GM12872 (cell line): ENCODE data around the gene SMIM17.

Experiments used
- TF ChIP-seq, protein P1 (sequence below): IDR thresholded peaks from 3 replicates; pipeline ENCODE4 v1.5.1; 2011; ENCODE audit warnings: low read depth, mild to moderate bottlenecking, low read length, moderate library complexity; ENCODE audit not compliant: insufficient read depth

Gene SMIM17

DNA sequence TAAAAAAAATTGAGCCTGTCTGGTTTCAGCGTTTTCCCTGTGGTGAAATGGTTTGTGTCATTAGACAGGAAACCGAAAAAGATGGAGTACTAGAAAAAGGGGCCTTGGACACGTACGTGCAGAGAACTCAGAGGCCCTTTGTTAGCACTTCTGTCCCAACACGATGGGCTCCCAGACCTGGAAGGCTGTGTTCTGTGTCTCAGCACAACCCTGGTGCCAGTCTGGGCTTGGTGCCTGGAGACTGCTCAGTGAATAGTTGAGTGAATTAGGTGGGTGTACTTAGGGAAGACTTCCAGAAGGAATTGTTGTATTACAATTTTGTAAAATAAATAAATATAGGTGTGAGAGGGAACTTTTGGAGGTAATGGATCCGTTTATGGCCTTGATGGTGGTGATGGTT is 39.1 kb upstream of the SMIM17 start:
- TF ChIP-seq, protein P1, sequence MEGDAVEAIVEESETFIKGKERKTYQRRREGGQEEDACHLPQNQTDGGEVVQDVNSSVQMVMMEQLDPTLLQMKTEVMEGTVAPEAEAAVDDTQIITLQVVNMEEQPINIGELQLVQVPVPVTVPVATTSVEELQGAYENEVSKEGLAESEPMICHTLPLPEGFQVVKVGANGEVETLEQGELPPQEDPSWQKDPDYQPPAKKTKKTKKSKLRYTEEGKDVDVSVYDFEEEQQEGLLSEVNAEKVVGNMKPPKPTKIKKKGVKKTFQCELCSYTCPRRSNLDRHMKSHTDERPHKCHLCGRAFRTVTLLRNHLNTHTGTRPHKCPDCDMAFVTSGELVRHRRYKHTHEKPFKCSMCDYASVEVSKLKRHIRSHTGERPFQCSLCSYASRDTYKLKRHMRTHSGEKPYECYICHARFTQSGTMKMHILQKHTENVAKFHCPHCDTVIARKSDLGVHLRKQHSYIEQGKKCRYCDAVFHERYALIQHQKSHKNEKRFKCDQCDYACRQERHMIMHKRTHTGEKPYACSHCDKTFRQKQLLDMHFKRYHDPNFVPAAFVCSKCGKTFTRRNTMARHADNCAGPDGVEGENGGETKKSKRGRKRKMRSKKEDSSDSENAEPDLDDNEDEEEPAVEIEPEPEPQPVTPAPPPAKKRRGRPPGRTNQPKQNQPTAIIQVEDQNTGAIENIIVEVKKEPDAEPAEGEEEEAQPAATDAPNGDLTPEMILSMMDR = no peak

DNA sequence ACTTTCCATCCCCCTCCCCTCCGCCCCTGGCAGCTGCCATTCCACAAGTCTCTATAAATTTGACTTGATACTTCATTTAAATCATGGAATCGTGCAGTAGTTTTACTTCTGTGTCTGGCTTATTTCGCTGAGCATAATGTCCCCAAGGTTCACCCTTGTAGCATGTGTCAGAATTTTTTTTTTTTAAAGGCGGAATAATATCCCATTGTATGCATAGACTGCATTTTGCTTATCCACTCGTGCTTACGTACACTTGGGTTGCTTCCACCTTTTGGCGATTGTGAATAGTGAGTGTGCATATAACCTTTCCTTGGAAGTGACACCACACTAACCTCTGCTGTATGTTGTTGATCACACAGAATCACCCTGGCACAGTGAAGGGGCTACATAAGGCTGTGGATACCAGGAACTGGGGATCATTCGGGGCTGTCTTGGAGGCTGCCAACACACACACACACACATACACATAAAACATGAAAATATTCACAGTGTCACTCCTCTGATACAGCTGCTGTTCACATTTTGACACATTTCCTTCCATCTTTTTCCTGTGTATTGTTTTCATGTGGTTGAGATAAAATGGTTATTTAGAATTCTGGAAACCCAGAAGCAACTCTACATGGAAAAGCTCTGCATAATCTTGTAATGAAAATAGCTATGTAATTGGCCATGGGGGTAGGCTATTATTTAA is 34.5 kb upstream of the SMIM17 start:
- TF ChIP-seq, protein P1 = no peak

DNA sequence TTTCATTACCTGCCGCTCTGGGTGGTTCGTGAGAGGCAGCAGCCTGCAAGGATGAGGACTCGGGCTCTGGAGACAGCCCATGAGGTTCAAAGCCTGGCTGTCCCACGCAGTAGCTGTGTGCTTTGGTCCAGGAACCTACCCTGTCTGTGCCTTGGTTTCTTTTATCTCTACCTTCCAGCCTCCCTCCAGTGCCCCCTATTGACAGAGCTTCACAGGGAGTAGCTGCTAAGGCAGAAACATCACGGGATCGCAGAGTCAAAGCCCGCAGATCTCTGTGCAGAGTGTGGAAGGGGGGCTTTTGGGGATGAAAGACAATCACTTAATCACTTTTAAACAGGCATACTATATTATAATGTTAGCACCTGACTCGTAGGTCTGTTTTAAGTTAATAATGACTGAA is 31.7 kb upstream of the SMIM17 start:
- TF ChIP-seq, protein P1 = no peak

DNA sequence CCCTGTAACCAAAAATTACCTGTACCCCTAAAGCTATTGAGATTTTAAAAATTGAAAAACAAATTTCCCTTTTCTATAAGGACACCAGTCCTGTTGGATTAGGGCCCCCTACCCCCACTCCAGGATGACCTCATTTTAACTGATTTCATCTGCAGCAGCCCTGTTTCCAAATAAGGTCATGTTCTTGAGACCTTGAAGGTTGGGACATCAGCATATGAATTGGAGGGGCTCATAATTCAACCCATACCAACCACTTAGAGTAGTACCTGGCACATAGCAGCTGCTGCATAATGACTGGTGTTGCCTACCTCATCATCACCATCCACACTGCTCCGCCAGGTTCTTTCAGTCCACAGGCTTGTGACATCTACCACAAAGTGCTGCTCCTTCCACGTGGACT is 30.2 kb upstream of the SMIM17 start:
- TF ChIP-seq, protein P1 = no peak

DNA sequence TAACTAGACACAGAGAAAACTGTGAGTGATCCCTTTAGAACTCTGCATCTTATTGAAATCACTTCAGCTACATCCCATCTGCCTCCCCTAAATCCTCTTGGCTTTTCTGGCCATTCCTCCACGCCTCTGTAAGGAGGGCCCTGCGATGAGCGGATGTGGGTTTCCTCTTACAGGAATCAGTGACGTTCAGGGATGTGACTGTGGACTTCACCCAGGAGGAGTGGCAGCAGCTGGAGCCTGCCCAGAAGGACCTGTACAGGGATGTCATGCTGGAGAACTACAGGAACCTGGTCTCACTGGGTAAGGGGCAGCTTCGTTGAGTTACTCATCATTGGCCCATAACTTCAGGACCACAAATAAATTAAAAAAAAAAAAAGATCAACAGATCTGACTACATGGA is 29.3 kb upstream of the SMIM17 start:
- TF ChIP-seq, protein P1 = no peak

DNA sequence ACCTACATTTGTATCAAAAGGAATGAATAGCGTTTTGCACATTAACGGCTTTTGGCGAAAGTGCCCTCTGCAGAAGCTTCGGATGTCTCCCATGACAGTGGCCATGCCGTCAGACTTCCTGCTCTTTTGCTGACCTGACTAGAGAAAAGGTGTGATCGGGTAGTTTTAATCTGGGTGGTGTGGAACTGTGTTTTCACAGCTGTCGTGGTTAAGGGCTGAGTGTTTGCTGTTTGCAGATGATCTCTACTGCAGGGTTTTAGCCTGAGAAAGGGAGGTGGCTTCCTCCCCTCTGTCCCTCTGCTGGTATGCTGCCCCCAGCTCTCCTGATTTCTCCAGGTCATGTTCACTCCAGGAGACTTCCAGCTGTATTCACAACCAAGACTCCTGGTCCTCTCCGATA is 25.4 kb upstream of the SMIM17 start:
- TF ChIP-seq, protein P1 = no peak

DNA sequence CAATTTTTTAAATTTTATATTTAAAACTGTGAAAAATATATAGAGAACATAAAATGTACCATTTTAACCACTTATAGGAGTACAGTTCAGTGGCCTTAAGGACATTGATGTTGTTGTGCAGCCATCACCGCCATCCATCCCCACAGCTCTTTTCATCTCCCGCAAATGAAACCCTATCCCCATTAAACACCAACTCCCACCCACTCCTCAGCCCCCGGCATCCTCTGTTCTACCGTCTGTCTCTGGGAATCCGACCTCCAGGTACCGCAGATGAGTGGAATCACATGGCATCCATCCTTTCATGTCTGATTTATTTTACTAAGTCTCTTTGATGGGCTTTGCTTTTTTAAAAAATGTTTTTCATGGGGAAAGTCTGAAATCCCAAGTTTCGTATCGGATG is 23.8 kb upstream of the SMIM17 start:
- TF ChIP-seq, protein P1 = no peak
